Measurements from ENCODE around the gene FCRL3.

The FCRL3 gene

DNA sequence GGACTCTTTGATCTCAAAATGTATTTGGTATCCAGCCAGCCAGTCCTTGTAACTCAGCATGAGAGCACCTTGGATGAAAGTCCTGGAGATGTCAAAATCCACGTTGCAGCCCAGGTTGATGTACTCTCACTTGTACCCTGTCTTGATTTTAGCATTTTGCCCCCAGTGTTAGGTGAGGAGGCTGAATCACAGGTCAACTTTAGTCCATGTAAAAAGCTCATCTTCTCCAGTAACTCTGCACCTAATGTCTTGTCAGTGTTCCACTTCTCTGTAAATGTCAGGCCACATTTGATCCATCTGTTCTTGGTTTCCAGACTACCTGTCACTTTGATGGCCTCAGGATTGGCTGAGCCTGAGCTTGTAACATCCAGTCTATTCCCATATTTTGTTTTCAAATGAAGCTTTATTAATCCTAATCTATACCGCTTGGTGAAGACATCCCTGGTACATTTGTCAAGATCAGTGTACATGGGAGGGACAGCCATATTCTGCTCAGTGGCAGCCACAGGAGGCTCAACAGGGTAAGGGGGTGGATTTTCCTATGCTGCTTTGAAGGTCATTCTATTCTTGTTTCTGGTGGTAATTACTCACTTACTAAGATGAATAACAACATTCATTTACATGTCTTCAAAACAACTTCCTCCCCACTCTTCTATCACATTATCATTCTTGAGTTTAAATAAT, 24.1 kb upstream of the FCRL3 start:
- TF ChIP-seq, protein P1, sequence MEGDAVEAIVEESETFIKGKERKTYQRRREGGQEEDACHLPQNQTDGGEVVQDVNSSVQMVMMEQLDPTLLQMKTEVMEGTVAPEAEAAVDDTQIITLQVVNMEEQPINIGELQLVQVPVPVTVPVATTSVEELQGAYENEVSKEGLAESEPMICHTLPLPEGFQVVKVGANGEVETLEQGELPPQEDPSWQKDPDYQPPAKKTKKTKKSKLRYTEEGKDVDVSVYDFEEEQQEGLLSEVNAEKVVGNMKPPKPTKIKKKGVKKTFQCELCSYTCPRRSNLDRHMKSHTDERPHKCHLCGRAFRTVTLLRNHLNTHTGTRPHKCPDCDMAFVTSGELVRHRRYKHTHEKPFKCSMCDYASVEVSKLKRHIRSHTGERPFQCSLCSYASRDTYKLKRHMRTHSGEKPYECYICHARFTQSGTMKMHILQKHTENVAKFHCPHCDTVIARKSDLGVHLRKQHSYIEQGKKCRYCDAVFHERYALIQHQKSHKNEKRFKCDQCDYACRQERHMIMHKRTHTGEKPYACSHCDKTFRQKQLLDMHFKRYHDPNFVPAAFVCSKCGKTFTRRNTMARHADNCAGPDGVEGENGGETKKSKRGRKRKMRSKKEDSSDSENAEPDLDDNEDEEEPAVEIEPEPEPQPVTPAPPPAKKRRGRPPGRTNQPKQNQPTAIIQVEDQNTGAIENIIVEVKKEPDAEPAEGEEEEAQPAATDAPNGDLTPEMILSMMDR (IDR thresholded peaks at IDR 0.05; ENCODE audit: low read depth, low read length): no peak
- DNase-seq (ENCODE audit: extremely low read depth, low read depth): no peak

DNA sequence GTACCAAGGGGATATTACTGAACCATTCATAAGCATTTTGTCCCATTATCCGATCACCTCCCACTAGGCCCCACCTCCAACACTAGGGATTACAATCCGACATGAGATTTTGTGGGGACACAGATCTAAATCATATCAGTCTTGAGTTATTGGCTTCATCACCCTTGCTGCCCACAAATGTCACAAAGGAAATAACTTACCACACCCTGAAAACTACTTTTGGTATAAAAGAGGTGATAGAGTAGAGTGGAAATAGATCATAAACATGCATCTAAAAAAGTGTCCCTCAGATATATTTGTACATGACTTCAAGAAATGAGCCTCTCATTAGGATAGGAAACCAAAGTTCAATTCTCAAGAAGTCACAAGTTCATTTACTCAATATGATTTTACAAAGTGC, 22.6 kb upstream of the FCRL3 start:
- TF ChIP-seq, protein P1 (IDR thresholded peaks at IDR 0.05; ENCODE audit: low read depth, low read length): no peak
- no peak for DNase-seq (ENCODE audit: extremely low read depth, low read depth)

DNA sequence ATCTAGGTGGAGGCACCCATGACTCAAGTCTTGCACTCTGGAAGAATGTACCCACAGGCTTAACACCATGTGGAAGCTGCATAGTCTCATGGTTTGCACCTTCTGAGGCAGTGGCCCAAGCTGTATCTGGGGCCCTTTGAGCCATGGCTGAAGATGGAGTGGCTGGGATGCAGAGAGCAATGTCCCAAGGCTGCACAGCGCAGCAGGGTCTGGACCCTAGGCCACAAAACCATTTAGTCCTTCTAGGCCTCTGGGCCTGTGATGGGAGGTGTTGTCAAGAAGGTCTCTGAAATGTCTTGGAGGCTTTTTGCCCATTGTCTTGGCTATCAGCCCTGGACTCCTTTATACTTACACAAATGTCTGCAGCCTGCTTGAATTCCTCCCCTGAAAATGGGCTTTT, 21.4 kb upstream of the FCRL3 start:
- TF ChIP-seq, protein P1 (IDR thresholded peaks at IDR 0.05; ENCODE audit: low read depth, low read length): no peak
- DNase-seq (ENCODE audit: extremely low read depth, low read depth): no peak

DNA sequence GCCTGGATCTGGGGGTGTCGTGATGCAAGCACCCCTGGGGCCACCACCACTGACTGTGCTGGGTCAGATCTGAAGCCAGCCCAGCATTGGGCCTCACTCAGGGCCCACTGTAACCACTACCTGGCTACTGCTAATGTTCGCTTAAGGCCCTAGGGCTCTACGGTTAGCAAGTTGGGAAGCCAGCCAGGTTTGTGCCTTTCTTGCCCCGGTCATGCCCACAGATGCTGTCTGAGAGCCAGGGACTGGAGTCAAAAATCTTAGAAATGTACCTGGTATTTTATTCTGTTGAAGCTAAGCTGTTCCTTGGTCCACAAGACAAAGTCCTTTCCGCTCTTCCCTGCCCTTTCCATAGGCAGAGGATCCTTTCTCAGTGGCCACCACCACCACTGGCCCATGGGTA, 15.2 kb upstream of the FCRL3 start:
- DNase-seq (ENCODE audit: extremely low read depth, low read depth): no peak
- TF ChIP-seq, protein P1 (IDR thresholded peaks at IDR 0.05; ENCODE audit: low read depth, low read length): no peak

DNA sequence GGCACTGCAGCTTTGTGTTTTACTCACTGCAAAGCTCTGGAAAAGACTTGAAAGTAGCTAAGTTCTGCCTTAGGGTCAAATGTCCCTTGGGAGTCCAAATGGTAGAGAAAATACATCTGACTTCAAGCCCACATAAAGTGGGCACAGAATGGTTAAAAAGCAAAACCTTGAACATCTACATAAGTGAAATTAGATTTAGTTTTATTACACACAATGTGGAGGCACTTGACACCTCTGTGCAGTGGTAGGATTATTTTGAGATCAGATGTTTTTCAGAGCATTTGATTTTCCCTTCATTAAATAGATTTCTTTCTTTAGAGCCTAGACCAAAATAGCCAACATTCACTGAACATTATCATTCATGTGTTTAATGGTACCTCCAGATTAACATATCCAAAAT, 11.2 kb upstream of the FCRL3 start:
- DNase-seq (ENCODE audit: extremely low read depth, low read depth): no peak
- TF ChIP-seq, protein P1 (IDR thresholded peaks at IDR 0.05; ENCODE audit: low read depth, low read length): no peak

DNA sequence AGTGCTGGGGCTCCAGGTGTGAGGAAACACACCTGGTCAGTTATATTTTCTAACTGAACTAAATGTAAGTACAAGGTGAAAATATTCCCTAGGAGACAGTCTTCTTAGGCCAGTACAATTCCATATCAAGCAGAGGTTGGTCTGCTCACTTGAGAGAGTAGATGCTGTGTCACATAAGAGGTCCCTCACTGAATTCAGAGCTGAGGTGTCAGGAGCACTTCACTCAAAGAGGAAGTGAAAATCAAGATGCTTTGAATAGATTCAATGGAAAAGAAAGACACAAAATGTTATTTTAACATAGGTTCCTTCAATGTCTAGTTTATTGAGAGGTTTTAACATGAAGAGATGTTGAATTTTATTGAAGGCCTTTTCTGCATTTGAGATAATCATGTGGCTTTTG, 4.3 kb upstream of the FCRL3 start:
- no peak for DNase-seq (ENCODE audit: extremely low read depth, low read depth)
- TF ChIP-seq, protein P1 (IDR thresholded peaks at IDR 0.05; ENCODE audit: low read depth, low read length): no peak

DNA sequence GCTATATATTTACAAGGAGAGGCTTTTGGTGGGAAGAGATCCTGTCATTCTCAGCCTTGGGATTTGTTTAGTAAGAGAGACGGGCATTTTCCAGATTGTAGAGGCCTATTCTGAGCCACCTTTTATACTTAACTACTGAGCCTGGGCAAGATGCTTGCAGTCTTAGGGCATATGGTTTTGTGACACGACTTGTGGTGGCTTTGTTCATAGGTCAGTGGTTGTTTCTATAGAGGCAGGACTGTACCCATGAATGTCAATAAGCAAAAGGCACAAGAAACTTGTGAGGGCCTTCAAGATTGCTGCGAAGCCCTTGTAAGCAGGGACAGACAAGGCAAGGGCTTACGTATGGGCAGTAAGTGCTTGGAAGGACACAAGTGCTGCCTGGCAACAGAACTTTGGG, 3.4 kb upstream of the FCRL3 start:
- TF ChIP-seq, protein P1 (IDR thresholded peaks at IDR 0.05; ENCODE audit: low read depth, low read length): no peak
- no peak for DNase-seq (ENCODE audit: extremely low read depth, low read depth)
